DLD1 (cell line): Measurements from ENCODE around the gene GDE1.

ENCODE experiments used
- in situ Hi-C: cut with HindIII; loops from 2 replicates; pipeline ENCODE4 v1.10.0; 2017; ENCODE audit warnings: low sequenced_read_pairs

Gene GDE1, protein sequence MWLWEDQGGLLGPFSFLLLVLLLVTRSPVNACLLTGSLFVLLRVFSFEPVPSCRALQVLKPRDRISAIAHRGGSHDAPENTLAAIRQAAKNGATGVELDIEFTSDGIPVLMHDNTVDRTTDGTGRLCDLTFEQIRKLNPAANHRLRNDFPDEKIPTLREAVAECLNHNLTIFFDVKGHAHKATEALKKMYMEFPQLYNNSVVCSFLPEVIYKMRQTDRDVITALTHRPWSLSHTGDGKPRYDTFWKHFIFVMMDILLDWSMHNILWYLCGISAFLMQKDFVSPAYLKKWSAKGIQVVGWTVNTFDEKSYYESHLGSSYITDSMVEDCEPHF

DNA sequence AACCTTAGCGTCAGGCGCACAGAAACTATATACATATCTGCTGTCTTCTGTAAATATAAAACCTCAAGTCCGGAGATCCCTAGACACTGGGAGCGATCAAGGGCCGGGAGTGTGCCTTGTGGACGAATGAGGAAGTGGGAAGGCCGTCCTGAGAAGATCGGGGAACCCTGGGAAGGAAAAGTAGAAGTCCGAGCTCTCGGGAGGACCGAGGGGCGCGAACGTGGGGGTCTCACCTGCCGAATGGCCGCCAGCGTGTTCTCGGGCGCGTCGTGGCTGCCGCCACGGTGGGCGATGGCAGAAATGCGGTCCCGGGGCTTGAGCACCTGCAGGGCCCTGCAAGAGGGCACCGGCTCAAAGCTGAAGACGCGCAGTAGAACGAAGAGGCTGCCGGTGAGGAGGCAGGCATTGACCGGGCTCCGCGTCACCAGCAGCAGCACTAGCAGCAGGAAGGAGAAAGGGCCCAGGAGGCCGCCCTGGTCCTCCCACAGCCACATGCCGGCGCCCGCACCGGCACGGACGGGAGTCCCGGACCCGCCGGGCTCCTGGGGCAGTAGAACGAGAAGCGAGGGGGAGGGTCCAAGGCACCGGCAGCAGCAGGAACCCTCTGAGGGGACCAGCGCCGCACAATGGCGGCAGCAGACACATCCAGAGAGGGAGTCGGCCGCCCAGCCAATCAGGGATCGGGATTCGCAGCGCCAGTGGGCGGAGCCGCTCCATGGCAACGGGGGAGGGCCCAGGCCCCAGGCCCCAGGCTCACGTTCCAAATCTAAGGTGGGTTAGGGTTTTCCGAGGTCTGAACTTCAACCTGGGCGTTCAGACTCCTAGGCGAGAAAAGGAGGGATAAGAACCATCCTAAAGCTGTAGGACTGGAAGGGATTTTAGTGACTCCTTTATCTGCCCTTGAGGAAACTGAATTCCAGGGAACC is at the start of gene GDE1:
GDE1 (minus strand) TSS at position 628 of the 926 bp plus-strand sequence; CDS start at position 494, 134 bp downstream.
- in situ Hi-C loops = loop anchor here (25.0 kb wide), 1 partner anchor 134 kb away; no protein-coding TSS in a partner anchor

DNA sequence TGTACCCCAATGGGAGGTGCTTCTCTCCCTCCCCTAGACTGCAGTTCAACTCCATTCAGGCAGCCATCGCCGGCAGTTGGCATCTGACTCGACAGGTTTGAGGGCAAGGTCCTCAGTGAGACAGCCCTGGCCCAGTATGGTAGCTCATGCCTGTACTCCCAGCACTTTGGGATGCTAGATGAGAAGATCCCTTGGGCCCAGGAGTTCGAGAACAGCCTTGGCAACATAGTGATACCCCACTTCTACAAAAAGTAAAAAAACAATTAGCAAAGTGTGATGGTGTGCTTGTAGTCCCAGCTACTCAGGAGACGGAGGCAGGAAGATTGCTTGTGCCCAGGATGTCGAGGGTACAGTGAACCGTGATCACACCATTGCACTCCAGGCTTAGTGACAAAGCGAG is 45.7 kb upstream of the GDE1 start:
- in situ Hi-C loops = no loop called here

DNA sequence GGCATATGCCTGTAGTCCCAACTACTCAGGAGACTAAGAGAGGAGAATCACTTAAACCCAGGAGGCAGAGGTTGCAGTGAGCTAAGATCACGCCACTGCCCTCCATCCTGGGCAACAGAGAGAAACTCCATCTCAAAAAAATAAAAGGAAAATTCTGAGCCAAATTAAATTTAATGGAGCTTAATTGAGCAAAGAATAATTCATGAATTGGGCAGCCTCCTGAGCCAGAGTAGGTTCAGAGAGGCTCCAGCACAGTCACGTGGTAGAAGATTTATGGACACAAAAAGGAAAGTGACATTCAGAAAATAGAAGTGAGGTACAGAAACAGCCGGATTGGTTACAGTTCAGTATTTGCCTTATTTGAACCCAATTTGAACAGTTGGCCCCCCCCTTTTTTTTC is 44.5 kb upstream of the GDE1 start:
- in situ Hi-C loops = no loop called here

DNA sequence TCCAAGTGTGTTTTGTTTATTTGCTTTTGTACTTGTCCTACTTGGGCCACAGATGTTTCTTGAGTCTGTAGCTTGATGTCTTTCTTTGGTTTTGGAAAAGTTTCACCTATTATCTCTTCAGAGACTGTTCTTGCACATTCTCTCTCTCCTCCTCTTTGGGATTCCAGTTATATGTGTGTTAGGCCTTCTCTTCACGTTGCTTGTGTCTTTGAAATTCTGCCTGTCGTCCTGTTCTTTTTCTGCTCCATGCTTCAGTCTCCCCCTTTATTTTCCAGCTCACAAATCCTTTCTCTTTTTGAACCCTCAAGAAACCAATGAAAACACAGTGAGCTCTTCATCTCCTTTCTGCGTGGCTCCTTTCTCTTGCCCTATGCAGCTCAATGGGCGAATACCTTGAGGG is 41.5 kb upstream of the GDE1 start:
- in situ Hi-C loops = no loop called here

DNA sequence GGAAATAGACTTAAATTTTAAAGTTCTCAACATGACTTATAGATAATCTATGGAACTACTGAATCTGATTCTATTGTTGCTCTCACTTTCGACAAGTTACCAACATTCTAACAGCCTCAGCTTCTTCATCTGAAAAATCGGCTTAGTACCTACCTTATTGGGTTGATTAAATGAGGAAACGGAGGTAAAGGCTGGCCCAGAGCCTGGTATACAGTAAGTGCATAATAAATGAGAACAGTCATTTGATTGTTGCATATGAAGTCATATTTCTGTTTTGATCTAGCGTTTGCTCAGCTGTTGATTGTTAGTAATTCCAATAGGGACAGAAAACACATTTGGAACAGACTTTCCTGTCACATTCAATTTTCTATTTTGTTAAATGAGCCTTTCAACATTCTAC is 38.2 kb upstream of the GDE1 start:
- in situ Hi-C loops = no loop called here

DNA sequence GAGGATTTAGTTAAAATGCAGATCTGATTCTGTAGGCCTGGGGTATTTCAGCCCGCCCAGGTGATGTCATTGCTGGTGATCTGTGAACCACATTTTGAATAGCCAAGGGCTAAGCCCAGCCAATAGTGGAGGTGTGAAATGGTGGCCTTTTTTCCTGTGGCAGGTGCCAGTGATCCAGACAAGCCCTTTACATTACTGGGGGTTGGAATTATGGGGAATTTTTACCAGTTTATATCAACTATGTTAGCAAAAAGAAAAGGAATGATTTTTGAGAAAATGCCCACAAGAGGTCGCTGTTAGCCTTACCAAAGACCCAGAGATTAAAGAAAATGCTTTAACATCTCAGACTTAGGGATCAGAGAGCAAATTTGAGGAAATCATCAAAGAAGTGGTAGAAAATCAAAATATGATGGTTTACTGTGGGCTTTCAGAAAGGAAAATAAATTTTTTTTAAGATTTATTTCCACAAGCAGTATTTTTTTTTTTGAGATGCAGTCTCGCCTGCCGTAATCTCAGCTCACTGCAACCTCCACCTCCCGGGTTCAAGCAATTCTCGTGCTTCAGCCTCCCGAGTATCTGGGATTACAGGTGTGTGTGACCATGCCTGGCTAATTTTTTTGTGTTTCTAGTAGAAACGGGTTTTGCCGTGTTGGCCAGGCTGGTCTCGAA is 37.5 kb upstream of the GDE1 start:
- in situ Hi-C loops = no loop called here

- in situ Hi-C loops = no loop called here
Observed at GRCh38 chr16:19555938-19556771, 34.3 kb upstream of the GDE1 start.

- in situ Hi-C loops = no loop called here
Observed at GRCh38 chr16:19555186-19555937, 33.5 kb upstream of the GDE1 start, which contains the start of gene VPS35L. VPS35L (plus strand) TSS chr16:19555703; CDS start chr16:19555730, 27 bp downstream.

DNA sequence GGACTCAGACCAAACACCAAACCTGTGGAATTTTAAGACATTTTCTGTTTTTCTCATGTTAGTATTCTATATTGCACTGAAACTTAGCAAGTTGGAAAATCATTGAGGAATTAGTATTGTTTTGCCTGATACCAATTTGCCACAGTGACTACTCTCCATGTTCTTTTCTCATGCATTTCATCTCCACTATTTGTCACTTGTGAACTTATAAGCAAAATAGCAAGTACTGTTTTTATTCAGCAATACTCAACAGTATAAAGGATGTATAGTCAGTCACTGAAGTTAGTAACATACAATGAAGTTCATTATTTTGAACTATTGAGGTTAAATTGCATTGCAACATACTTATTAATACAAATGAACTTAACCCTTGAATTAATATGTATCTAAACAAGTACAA is 27.8 kb upstream of the GDE1 start:
- in situ Hi-C loops = loop anchor here (25.0 kb wide), 1 partner anchor 587 kb away; no protein-coding TSS in a partner anchor

GRCh38 chr16:19548144-19548543 is 26.2 kb upstream of the GDE1 start:
- in situ Hi-C loops = loop anchor here (25.0 kb wide), 1 partner anchor 586 kb away; no protein-coding TSS in a partner anchor

- in situ Hi-C loops = loop anchor here (25.0 kb wide), 1 partner anchor 581 kb away; no protein-coding TSS in a partner anchor
Observed at GRCh38 chr16:19543278-19543996, 21.5 kb upstream of the GDE1 start.

GRCh38 chr16:19542138-19542821 is 20.4 kb upstream of the GDE1 start:
- in situ Hi-C loops = loop anchor here (25.0 kb wide), 1 partner anchor 580 kb away; no protein-coding TSS in a partner anchor

DNA sequence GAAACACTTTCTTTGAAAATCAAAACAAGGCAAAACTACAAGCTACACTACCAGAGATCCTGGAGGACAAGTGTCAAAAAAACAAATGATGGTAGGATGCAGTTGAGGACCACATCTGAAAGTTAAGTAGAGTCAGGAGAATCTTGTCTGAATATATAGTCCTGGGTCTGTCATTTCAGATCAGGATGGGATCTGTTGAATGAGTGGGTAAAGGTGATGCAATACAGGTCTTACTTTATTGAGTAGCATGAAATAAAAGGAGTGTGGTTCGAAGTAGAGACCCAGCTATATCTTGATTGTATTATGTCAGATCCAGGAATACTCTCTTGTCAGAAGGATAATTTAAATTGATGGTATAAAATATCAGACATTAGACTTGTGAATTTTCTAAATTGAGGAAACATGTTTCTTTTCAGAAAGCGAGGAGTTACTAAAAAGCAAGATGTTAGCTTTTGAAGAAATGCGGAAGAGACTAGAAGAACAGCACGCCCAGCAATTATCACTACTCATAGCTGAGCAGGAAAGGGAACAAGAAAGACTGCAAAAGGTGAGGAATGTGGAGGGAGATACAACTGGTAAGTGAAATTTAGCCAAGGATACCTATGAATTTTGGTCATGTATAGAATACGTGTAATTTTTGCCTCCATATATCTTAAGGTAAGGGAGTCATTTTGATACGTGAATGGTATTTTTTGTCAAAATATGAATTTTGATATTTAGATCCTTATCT is 18.5 kb upstream of the GDE1 start:
- in situ Hi-C loops = loop anchor here (25.0 kb wide), 1 partner anchor 578 kb away; no protein-coding TSS in a partner anchor

DNA sequence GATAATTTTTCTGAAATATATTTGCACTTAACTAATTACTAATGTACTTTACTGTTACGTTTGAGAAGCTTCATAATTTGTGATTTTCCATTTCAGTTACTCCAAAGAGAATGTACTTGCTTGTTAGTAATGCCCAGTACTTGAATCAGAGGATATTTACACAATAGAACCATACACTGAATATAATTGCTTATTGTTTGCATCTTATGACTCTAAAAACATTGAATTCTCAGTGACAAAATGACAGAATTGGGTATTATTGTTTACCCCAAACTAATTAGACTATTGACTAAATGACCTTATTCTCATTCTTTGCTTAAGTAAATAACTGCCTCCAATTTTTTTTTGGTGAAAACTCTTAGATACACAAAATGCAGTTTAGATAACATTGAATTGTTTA is 10.7 kb upstream of the GDE1 start:
- in situ Hi-C loops = loop anchor here (25.0 kb wide), 1 partner anchor 570 kb away; no protein-coding TSS in a partner anchor

GRCh38 chr16:19528666-19529065 is 6.8 kb upstream of the GDE1 start:
- in situ Hi-C loops = loop anchor here (25.0 kb wide), 1 partner anchor 566 kb away; no protein-coding TSS in a partner anchor

GRCh38 chr16:19527161-19527560 is 5.3 kb upstream of the GDE1 start:
- in situ Hi-C loops = loop anchor here (25.0 kb wide), 1 partner anchor 565 kb away; no protein-coding TSS in a partner anchor

DNA sequence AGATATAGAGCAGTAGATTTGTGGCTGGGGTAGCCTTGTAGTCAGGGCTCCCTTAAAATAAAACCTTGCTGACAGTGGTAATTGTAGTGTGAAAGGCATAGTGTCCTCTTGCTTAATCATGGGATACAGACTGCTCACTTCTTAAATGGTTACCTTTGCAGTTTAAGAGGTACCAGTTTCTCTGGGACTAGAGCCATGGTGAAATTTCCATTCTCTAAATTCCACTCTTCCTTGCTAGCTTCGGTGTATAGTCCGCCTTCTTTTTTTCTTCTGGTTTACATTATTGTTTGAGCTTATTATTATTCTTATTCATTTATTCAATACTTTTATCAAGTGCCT is 3.5 kb upstream of the GDE1 start:
- in situ Hi-C loops = loop anchor here (25.0 kb wide), 1 partner anchor 563 kb away; no protein-coding TSS in a partner anchor
